Gastrocnemius medialis (tissue), 4 donors: ENCODE measurements around the gene GJA5. TPM values are rescaled to one million over a fixed set of nuclear protein-coding genes. Genes with fewer than 3 reads are reported as not detected.

Source experiments
- ATAC-seq, 2 donors: fragments of 150-250 bp; one replicate each; pipeline ENCODE4 v1.9.1; 2016
- DNase-seq, 2 donors: peaks; one replicate each; pipeline ENCODE4 v3.0.0-alpha.2; 2019
- H3K27ac ChIP-seq, 4 donors: fragments of 200-600 bp; sonication (generic); 1 replicate in 1 of 4; 2 replicates in 3 of 4; pipeline ENCODE4 v1.5.1; 2016 to 2018; ENCODE audit warnings: mild to moderate bottlenecking in 2 of 4, moderate library complexity in 1 of 4
- H3K27me3 ChIP-seq, 3 donors: fragments of 200-600 bp; sonication (generic) in 2 of 3; 1 replicate in 1 of 3; 2 replicates in 2 of 3; pipeline versions ENCODE4 v1.5.1 to v1.6.0; 2016 to 2019; ENCODE audit warnings: mild to moderate bottlenecking in 1 of 3, moderate library complexity in 1 of 3
- H3K36me3 ChIP-seq, 2 donors: fragments of 200-600 bp; sonication (generic) in 1 of 2; one replicate each; pipeline ENCODE4 v1.5.1; 2017 to 2018
- H3K4me1 ChIP-seq, 2 donors: fragments of 200-600 bp; sonication (generic) in 1 of 2; one replicate each; pipeline ENCODE4 v1.5.1; 2016 to 2017; ENCODE audit warnings: mild to moderate bottlenecking in 2 of 2
- H3K4me3 ChIP-seq, 4 donors: fragments of 200-600 bp; sonication (generic) in 3 of 4; 1 replicate in 1 of 4; 2 replicates in 3 of 4; pipeline ENCODE4 v1.5.1; 2016 to 2019; ENCODE audit warnings: mild to moderate bottlenecking in 2 of 4
- H3K9me3 ChIP-seq, 3 donors: fragments of 200-600 bp; sonication (generic) in 2 of 3; 1 replicate in 1 of 3; 2 replicates in 2 of 3; pipeline ENCODE4 v1.5.1; 2016 to 2019
- POLR2A ChIP-seq, 2 donors: fragments of 450-650 bp; IDR thresholded peaks; one replicate each; pipeline ENCODE4 v1.6.1; 2017; ENCODE audit warnings: antibody characterized with exemption in 2 of 2, mild to moderate bottlenecking in 2 of 2, moderate library complexity in 2 of 2
- in situ Hi-C, 4 donors: fragments of 200-750 bp; cut with MboI; loops; one replicate each; pipeline versions ENCODE4 v1.15.0 to v1.8.0; 2017; ENCODE audit warnings: low sequenced_read_pairs in 4 of 4
- intact Hi-C: fragments of 100-400 bp; cut with DNase I; formaldehyde crosslinking; loops from one replicate; pipeline ENCODE4 v1.15.1; 2023; ENCODE audit warnings: low total_unique reads
- total RNA-seq, 4 donors: library from RNA; depleted of rRNA; stranded (reverse); fragments of >200 nt; gene quantifications; one replicate each; pipeline versions ENCODE4 v1.1.0 to v1.2.3, GENCODE V29; 2016
- TF ChIP-seq, protein P1 (sequence below), 5 experiments: fragments of 450-650 bp in 3 of 5; fragments of 200-600 bp in 2 of 5; sonication (generic) in 2 of 5; IDR thresholded peaks in 4 of 5; conservative IDR thresholded peaks in 1 of 5; 1 replicate in 4 of 5; 2 replicates in 1 of 5; pipeline ENCODE4 v1.5.1; 2016 to 2019; ENCODE audit warnings: antibody characterized with exemption in 5 of 5, mild to moderate bottlenecking in 3 of 5, moderate library complexity in 3 of 5

GJA5 gene
- total RNA-seq, 4 donors from 2014 or later = 1.4 to 7.7 (median 2.6) TPM

DNA sequence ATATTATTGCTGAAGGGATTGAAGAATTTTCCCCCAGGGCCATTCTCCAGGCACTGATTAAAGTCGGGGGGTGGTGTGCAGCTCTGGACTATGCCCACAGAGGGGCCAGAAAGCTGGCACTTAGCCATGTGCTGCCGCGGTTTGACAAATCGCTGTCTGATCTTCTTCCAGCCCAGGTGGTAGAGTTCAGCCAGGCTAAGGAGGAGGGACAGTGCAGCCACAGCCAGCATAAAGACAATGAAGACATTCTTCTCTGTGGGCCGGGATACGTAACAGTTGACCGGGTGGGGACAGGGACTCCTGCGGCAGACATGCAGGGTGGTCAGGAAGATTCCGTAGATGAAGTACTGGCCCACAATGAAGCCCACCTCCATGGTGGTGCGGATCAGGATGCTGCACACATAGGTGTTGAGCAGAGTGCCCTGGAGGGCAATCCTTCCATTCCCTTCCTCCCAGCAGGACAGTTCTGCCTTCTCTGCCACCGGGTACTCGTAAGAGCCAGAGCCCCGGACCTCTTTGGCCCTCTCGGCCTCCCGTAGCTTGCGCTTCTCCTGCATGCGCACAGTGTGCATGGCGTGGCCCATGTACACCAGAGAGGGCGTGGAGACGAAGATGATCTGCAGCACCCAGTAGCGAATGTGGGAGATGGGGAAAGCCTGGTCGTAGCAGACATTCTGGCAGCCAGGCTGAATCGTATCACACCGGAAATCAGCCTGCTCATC is 1.9 kb downstream of the GJA5 start:
- H3K4me1 ChIP-seq = peaks cover 18 to 22% of the 10 kb centered on the region in 2 donors
- intact Hi-C loops = no loop called here
- no peak for DNase-seq
- H3K4me3 ChIP-seq = no peak overlapping the region
- ATAC-seq = no peak
- in situ Hi-C loops = no loop called here
- H3K27ac ChIP-seq = no peak overlapping the region
- no peaks in the 10 kb centered on the region for H3K9me3 ChIP-seq
- no peaks in the 10 kb centered on the region for H3K36me3 ChIP-seq
- H3K27me3 ChIP-seq = no peaks in the 10 kb centered on the region
- TF ChIP-seq, protein P1, sequence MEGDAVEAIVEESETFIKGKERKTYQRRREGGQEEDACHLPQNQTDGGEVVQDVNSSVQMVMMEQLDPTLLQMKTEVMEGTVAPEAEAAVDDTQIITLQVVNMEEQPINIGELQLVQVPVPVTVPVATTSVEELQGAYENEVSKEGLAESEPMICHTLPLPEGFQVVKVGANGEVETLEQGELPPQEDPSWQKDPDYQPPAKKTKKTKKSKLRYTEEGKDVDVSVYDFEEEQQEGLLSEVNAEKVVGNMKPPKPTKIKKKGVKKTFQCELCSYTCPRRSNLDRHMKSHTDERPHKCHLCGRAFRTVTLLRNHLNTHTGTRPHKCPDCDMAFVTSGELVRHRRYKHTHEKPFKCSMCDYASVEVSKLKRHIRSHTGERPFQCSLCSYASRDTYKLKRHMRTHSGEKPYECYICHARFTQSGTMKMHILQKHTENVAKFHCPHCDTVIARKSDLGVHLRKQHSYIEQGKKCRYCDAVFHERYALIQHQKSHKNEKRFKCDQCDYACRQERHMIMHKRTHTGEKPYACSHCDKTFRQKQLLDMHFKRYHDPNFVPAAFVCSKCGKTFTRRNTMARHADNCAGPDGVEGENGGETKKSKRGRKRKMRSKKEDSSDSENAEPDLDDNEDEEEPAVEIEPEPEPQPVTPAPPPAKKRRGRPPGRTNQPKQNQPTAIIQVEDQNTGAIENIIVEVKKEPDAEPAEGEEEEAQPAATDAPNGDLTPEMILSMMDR (IDR thresholded peaks at IDR 0.05 in 4 of 5, conservative IDR thresholded peaks at IDR 0.05 in 1 of 5) = no peak
- TF ChIP-seq POLR2A (IDR thresholded peaks at IDR 0.05) = no peak

DNA sequence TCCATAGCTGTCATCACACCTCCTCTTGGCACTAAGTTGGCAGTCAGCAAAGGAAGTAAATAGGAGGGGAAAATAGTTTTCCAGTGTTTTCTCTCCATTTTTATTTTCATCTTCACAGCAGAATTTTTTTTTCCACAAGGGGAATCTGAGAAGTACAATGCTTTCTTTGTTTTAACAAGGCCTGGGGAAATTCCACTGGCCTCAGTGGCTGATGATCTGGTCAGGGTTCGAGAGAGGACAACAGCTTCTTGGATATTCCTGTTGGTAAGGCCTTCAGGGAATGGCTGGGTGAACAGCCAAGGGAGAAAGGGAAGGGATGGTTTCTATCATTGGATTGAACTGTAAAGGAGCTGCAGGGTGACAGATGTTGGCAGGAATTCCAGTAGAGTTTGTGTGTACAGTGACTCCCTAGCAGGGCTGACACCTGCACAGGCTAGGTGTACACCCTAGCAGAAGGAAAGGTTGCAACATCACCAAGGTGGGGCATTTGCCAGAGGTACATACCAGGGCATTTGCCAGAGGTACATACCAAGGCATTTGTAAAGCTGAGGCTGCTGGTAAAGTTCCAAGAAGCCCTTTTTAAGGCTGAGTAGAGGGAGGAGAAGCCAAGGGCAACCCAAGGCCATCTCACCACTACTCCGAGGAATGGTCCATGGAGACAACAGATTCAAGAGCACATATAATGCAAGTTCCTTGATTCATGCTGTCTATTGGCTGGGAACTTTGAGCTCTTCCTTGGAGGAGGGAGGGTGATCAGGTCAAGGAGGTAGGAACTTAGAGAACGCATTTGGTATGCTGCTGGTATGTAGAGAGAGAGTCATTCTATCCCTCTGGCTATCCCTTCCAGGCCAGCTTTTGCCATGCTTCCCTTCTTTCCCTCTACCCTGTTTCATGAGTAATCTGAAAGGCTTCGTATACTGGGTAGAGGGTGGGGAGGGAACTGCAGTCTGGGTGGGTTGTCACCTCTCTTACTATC is 3.1 kb downstream of the GJA5 start:
- ATAC-seq = no peak
- H3K4me1 ChIP-seq = peaks cover 11 to 14% of the 10 kb centered on the region in 2 donors

DNA sequence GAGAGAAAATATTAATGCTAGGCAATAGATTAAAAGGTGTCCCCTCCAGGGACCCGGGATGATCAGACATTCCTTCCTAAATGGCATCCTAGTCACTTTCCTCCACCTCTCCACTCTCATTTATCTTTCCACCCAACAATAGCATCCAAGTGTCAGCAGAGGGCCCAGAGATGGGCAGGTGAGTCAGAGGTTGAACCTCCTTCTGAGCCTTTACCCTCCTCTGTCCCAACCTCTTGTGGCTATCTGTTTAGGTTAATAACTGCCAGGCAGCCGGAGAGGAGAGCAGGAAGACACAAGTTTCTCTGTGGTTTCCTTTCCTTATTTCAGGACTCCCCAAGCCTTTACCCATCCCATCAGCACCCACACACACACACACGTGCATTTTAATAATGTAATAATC is 4.1 kb downstream of the GJA5 start:
- intact Hi-C loops = no loop called here
- no peaks in the 10 kb centered on the region for H3K36me3 ChIP-seq
- DNase-seq (no peak), ATAC-seq (no peak)
- H3K4me3 ChIP-seq = no peak overlapping the region
- no peak overlapping the region for H3K27ac ChIP-seq
- peaks cover 1 to 4% of the 10 kb centered on the region in 2 donors for H3K4me1 ChIP-seq
- in situ Hi-C loops = no loop called here
- no peaks in the 10 kb centered on the region for H3K27me3 ChIP-seq
- no peaks in the 10 kb centered on the region for H3K9me3 ChIP-seq
- TF ChIP-seq, protein P1 (IDR thresholded peaks at IDR 0.05 in 4 of 5, conservative IDR thresholded peaks at IDR 0.05 in 1 of 5) = no peak
- TF ChIP-seq POLR2A (IDR thresholded peaks at IDR 0.05) = no peak

More for the DNA sequence above, 3.1 kb downstream of the GJA5 start:
- Histone ChIP-seq H3K9me3 (no peaks in the 10 kb centered on the region), H3K27ac (no peak overlapping the region), H3K27me3 (no peaks in the 10 kb centered on the region), H3K36me3 (no peaks in the 10 kb centered on the region), H3K4me3 (no peak overlapping the region)
- no peak for DNase-seq
- in situ Hi-C loops = no loop called here
- intact Hi-C loops = no loop called here
- TF ChIP-seq, protein P1 (IDR thresholded peaks at IDR 0.05 in 4 of 5, conservative IDR thresholded peaks at IDR 0.05 in 1 of 5) = no peak
- TF ChIP-seq POLR2A (IDR thresholded peaks at IDR 0.05) = no peak

DNA sequence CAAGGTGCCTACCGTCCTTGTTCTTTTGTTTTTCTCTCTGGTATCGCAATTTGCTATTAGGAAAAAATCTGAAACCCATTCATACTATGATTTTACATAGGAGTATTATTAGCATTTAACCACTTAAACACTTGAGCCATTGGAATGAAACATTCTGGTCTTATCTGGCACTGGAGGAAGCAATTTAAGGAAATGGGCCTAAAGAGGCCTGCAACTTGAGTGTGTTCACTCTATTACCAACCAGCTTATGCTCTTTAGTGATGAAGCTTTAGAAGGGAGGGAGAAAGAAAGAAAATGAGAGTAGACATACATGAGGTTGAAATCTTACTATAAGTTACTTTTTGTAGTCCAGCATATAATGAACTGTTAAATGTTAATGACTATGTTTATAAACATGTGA is 5.7 kb downstream of the GJA5 start:
- ATAC-seq = no peak
- in situ Hi-C loops = no loop called here

More for the DNA sequence above, 5.7 kb downstream of the GJA5 start:
- Histone ChIP-seq H3K9me3 (no peaks in the 10 kb centered on the region), H3K27ac (no peak overlapping the region), H3K4me3 (no peak overlapping the region), H3K27me3 (no peaks in the 10 kb centered on the region), H3K36me3 (no peaks in the 10 kb centered on the region), H3K4me1 (no peaks in the 10 kb centered on the region)
- intact Hi-C loops = no loop called here
- TF ChIP-seq, protein P1 (IDR thresholded peaks at IDR 0.05 in 4 of 5, conservative IDR thresholded peaks at IDR 0.05 in 1 of 5) = no peak
- no peak for TF ChIP-seq POLR2A (IDR thresholded peaks at IDR 0.05)
- DNase-seq = no peak
